ENCODE measurements around the gene PTPRG. TPM values are rescaled to one million over a fixed set of nuclear protein-coding genes. Genes with fewer than 3 reads are reported as not detected.

Gene PTPRG
- total RNA-seq, 1 donor from 2014 or later: 61.4 TPM

DNA sequence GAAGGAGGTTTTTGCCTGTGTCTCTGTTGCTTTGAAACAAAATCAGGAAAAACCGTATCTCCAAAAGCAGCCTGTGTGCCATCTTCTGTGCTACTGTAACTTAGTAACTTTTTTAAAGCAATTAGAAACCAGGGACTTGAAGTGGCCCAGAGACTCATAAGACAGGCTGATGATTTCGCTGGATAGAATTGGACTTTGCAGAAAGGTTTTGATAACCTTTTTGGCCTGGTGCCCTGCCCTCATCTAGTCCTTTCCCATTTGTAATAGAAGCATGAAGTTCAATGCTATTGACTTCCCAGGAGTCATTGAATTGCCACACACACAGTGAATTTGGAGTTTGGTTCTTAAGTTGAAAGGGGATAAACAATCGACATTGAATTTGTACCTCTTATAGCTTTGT is 157.2 kb downstream of the PTPRG start:
- DNase-seq (ENCODE audit: low spot score): no peak

DNA sequence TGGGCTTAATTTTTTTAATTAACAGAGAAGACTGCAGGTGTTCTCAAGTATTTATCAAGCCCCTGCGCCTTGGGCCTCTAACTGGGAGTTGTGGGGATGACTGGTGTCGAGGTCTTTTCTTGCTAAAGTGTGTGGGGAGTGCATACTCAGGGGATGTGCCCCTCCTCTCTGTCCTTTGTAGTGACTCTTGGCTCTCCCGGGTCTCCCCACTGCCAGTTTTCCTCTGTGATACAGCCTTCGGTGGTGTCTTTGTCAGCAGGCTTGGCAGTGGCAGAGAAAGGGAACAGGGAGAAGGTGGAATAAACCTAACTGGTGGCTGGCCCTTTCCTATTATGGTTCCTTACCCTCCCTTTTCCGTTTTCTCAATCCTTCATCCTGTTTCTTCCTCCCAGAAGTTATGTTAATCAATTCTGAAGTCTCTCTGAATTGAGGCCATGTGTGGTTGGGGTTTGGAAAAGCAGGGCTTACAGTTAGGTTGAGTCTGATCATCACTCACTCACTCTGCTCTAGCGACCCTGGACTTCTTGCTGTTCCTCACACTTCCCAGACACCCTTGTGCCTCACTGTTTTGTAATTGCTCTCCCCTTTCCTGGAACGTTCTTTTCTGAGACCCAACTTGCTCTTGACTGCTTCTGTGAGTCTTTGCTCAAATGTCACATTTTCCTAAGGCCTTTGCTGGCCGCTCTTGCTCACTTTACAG is 158.1 kb downstream of the PTPRG start:
- no peak for DNase-seq (ENCODE audit: low spot score)

DNA sequence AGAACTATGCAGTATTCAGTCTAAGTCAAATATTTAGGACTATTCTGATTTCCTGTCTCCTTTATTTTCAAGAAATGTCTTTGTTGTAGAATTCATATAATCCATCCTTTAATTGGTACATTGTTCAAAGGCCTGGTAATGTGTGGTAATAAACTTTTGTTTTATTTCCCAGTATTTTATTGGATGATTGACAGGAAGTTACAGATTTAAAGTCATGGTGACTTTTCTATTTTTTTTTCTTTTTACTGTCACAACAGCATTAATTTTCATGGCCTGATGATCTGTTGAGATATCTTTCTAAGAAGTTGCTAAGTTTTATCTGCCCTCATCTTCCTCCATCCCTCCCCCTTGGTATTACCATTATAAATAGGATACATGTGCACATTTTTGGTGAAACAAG is 161.7 kb downstream of the PTPRG start:
- DNase-seq (ENCODE audit: low spot score): no peak

DNA sequence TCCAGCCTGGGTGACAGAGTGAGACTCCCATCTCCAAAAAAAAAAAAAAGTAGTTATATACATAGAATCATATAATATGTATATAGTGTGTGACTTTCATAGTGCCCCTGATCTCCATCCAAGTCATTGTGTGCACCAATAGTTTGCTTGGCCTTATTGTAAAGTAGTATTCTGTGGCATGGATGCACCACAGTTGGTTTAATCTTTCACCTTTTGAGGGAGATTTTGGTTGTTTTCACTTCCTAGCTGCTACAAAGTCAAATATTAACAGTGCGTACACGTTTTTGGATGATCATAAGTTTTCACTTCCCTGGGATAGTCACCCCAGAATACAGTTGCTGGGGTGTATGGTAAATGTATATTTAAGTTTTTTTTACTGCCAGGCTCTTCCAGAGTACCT is 162.8 kb downstream of the PTPRG start:
- no peak for DNase-seq (ENCODE audit: low spot score)

DNA sequence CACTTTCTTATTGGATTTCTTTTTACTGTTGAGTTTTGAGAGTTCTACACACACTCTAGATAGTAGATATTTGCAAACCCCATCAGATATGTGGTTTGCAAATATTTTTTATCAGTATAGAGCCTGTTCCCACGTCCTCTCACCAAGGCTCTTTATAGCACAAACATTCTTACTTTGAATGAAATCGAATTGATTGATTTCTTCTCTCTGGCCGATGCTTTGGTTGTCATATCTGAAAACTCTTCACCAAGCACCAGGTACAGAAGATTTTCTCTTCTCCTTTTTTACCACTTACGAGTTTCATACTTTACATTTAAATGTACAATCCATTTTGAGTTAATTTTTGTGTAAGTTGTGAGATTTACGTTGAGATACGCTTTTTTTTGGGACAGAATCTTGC is 163.4 kb downstream of the PTPRG start:
- DNase-seq (ENCODE audit: low spot score): no peak

DNA sequence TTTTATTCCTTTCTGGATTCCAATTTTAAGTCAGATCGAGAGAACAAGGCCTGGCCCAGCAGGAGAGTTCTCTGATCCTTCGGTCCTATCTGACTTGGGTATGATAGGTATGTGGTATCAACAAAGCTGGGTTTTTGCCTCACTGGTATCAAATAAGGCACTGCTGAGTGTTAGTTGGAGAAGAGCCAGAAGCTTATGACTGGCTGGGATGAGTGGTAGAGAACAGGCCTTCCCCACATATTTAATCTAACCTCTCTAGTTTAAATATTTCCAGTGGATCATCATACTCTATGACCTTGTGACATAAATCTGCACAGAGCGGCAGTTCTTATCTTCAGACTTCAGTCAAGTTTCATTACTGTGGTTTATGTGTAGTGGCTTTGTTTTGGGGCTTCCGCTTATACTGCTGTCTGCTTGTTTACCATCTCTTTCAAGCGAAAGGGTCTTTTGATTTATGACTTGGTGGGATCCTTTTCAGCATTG is 164.5 kb downstream of the PTPRG start:
- no peak for DNase-seq (ENCODE audit: low spot score)

DNA sequence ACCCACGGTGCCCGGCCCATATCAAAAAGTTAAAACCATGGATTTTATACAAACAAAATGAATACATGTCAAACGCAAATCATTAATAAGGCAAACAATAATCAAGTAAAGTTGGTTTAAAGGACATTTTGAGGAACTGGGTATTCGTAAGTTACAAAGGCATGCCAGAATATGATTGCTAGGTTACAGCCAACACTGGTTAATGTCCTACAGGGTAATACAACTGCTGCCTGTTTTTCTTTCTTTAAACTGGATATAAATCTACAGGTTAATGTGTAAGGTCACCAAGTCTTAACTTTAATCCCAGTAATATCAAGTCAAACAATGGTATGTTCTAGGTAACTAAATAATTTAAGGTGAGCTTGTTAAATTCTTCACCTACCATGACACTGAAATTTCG is 166.1 kb downstream of the PTPRG start:
- no peak for DNase-seq (ENCODE audit: low spot score)

DNA sequence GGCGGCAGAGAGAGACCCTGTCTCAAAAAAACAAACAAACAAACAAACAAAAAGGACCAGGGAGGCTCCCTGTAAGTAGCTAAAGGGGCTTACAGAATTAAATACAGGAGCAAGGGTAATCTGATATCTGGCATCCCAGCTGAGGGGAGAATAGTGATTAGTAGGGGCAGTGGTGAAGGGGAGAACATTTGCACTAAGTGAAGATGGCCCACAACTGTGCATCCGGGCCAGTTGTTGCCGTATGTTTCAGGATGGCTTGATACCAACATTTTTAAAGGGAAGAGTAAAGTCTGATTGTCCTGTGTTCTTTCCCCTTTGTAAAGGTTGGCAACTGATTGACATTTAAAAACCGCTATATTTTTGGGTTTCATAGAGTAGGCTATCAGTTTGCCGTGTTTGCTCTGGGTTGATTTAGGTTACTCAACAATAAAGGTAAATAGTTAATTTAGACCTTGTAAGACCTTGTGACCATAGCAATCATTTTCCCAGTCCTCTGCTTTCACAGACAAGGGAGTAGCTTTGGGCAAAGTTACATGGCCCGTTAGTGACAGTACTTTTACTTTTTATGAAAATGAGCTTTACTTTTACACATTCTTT is 167.8 kb downstream of the PTPRG start:
- DNase-seq (ENCODE audit: low spot score): no peak

DNA sequence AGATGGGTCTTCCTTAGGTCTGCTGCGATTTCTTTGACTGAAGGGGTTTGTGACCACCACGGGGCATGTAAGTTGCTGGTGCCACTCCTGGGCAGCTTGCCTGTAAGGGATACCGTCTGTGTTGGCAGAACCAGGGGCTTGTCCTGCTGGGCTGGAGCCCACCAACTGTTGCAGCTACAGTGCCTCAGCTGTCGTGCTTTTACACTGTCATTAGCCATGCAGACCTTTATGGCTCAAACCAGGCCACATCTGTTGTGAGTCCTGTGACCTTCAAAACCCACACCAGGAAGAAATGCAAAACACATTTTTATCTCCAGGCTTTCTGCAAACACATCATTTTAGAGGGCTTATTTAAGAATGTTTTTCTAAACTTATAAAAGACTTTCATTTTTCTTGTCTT is 168.7 kb downstream of the PTPRG start:
- no peak for DNase-seq (ENCODE audit: low spot score)

DNA sequence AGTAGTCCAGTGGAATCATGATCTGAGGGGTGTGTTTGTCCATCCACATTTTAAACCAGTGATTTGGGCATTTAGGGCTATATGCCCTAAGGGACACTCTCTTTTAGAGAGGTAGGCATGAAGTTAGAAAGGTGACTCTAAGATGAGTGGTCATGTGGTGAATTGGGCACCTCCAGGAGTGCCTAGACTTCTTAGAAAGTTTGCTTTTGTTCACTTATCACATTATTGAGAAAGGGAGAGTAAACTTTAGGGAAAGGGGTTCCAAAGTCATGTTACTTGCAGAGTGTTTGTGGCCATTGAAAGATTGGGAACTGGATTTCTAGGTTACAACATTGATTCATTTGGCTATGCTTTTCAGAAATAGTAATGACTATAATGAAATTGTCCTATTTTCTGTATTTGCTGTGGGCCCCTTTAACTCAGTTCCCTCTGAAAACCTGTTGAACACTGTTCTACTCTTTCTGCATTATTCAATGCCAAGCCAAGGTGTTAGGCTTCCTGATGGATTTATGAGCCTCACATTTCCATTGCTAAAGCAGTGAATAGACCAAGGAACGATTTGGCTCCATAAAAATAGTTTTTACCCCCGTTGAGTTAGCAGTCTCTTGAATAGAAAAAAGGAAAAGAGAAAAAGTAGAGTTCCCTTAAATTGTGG is 169.3 kb downstream of the PTPRG start:
- DNase-seq (ENCODE audit: low spot score): no peak

DNA sequence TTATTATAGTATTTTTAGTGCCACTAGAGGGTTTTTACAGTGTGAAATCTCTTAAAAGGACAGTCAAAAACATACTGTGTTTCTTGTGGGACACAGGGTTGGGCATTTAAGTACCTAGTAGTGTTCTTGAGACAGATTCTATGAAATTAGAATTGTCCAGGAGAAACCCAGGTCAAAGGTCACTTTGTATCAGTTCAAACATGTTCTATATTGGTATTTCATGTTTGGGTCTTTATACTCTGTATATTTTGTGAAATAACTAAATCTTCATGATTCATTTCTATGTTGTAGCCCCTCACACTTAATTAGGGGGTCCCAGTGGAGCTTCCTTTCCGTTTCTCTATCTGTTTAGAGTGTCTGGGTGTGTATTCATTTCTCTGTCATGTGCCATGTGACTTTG is 171.6 kb downstream of the PTPRG start:
- DNase-seq (ENCODE audit: low spot score): no peak

DNA sequence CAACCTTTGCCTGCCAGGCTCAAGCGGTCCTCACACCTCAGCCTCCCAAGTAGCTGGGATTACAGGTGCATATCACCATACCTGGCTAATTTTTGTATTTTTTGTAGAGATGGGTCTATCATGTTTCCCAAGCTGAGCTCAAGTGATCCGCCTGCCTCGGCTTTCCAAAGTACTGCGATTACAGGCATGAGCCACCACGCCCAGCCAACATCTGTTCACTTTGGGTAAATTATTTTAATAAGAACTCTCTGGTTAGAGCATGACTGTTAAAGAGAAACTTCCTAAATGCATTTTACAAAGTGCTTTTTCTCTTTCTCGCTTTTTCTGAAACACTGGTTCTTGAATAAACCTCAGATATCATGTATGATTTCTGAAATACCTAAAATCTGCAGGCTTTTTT is 172.5 kb downstream of the PTPRG start:
- DNase-seq (ENCODE audit: low spot score): no peak

DNA sequence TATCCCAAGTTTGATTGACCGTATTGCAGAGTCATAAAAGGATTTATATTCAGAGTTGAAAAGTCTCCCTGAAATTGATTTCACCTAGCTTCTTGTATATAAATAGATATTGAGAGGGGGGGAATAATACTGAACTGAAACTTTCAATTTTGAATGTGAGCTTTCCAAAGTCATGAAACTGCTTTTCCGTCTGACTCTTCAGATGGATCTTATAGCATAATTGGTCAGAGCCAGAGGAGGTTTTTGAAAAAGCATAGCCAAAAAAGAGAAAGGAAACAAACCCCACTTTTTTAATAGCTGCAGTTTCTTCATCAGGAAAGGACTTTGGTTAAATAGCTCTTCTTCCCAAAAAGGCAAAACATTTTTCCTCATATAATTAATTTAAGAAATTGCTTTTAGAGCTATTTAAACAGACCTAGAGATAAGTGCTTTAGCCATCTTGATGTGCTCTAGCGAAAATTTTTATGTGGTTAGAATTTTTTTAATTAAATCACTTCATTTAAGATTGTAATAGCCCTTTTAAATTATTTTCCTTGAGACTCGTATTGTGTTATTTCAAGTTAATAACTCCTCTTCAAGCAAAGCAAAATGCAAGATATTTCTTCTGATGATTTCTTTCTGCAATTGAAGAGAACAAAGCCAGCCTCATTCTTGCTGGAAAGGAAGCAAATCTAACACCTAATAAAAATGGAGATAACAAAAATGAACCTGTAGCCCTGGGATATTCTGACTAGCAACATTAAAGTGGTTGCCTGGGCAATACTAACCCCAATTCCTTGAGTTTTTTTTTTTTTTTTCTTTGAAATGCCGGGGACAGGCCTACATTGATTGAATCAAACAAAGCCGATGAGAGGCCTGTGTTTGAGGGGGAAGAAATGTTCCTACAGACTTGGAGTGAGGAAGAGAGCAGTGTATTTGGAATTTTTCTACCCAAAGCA is 173.6 kb downstream of the PTPRG start:
- no peak for DNase-seq (ENCODE audit: low spot score)

DNA sequence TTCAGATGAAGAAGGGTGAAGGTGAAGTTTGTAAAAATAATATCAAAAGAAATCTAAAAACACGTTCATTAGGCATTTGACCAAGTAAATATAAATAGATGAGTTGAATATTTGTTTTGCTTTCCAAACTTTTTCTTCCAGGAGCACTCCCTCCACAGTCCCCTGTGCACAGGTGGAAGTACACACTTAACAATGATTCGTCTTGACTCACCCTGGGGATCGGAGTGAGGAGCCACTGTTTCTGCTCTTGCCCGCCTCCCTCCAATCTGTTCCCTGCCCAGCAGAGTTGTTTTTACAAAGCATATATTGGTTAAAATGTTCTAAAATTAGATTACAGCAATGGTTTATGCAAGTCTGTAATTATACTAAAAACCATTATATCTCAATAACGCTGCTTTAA is 175.1 kb downstream of the PTPRG start:
- DNase-seq (ENCODE audit: low spot score): no peak

DNA sequence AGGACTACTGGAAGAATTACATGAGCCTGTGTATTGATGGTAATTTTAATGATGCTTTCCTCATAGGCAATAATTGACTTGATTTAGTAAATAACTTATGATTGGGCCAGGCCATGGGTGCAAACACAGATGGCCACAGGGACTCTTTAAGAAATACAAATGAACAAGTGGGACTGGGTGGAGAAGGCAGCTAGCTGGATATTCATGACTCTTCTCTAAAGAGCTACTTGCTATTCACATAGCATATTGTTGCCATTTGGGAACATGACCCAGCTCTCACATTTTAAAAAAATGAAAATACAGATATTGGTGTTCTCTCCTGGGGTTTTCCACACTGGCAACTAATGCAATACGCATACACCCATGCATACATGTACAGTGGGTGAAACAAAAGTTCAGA is 178.3 kb downstream of the PTPRG start:
- DNase-seq (ENCODE audit: low spot score): no peak

DNA sequence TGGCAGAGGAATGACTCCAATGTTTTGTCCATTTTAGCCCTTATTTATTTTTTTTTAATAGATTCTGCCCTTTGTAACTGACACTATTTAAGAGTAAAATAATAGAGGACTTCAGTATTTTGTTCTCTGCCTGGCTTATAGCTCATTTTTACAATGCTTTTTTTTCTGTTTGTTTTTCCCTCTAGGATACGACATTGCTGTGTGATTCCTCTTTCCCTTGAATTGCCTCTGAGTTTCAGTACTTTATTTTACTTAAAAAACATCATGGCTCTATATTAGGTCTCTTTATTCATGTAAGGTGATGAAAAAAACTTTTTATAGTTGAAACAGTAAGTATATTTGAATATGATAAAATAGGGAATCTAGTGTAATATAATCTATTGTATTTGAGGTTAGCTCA is 179.1 kb downstream of the PTPRG start:
- DNase-seq (ENCODE audit: low spot score): no peak

DNA sequence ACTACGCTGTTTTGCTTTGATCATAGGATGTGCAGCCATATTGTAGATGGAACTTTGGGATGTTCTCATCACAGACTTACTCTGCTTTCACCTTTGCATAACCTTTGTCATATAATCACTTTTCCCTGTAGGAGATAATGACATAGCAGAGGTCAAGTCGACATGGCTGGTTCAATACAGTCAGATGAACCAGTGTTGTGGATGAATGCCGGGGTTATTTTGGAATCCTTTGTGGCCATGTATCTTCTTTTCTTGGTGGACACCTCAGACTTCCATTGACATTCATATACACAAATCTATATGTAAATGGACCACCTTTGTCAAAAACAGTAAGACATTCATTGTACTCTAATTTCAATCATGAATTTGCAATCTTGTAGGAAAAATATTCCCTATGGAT is 180.2 kb downstream of the PTPRG start:
- DNase-seq (ENCODE audit: low spot score): no peak

DNA sequence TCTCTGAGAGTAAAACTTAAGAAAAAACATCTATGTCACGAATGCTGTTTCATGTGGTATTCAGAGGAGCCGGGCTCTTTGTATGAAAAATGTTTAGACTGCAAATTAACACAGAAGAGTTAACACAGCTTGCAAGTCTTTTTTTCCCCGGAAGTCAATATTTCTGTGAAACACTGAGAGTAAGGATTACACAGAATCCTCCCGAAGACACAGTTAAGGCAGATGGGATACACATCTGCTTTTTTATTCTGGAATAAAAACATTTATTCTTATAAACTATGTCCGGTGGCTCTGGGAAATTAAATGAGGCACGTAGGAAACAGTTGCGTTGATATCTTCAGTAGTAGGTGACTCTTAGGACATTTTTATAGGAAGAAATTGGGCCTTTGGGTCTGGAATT is 180.6 kb downstream of the PTPRG start:
- no peak for DNase-seq (ENCODE audit: low spot score)

DNA sequence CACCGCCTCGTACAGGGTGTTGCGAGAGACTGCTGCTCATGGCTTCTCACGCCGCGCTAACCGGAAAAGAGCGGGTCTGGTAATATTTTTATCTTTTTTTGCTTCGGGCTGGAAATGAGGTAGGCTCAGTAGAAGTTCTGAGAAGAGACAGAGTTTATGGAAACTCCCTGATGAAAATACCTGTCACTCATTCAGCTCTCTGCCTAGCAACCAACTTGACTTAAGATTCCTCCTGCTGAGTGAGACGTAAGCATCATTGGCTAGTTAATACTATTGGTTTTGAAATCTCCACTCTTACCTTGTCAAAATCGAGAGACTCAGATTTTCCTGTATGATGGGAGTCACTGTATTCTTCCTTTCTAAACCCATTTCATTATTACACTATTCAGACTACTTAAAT is 181.7 kb downstream of the PTPRG start:
- DNase-seq (ENCODE audit: low spot score): no peak

DNA sequence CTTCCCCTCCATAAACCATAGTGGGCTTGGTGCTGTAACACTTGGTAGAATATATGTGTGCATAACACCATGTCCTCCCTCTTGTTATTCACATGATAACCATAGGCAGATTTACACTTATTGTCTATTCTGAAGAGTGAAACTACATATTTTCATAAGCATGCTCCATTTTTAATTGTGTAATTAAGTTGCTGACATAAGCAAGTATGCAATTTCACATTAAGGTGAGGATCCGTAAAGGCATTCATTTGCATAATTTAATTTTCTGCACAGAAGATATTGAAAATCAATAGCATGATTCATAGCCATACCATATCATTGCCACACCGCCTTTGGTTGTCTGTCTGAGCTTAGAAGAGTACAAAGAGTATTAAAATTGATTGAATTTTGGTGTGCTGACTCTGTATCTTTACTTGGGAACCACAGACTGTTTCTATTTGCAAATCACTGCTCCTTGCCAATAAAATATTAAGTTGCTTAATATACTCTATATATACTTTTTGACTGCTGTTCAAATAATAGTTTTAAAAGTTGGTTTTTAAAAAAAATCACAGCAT is 182.4 kb downstream of the PTPRG start:
- DNase-seq (ENCODE audit: low spot score): no peak

DNA sequence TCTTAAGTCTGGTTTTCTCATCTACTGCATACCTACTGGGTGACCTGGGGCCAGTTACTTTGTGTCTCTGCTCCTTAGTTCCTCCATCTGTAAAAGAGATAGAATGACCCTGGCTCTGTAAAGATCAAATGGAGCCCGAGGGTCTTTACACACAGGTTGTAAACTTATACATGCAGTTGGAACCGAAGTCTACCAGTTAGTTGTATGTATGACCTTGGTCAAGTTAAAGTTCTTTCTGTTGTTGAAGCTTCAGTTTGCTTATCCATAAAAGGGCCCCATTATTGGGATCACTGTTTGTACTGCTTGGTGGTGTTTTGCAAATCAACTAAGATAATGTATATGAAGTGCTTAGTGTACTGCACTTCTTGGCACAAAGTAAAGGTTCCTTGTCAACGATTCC is 186.9 kb downstream of the PTPRG start:
- DNase-seq (ENCODE audit: low spot score): no peak

DNA sequence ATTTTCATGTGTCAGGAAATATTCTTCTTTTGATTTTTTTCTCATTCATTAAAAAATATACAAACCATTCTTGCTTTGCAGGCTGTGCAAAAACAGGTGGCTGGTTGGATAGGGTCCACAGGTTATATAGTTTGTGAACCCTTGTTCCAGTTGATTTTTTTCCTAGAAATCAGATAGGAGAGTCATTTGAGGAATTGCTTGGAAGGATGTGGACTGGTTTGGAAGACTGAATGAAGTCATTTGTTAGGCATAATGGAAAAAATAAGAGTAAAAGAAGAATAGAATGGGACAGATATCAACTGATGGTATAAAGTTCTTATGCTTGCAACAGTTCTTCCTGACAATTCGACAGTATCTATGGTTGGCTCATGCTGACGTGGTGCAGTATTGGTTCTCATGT is 189.4 kb downstream of the PTPRG start:
- no peak for DNase-seq (ENCODE audit: low spot score)
